ENCODE measurements around the gene DSCAML1. TPM values are rescaled to one million over a fixed set of nuclear protein-coding genes. Genes with fewer than 3 reads are reported as not detected.

DSCAML1 gene
- total and polyA plus RNA-seq, 2 of the 8 experiments (the other 6 are each of a cell fraction or from before 2014, with no cell fraction given) = 0.19 to 0.24 TPM

DNA sequence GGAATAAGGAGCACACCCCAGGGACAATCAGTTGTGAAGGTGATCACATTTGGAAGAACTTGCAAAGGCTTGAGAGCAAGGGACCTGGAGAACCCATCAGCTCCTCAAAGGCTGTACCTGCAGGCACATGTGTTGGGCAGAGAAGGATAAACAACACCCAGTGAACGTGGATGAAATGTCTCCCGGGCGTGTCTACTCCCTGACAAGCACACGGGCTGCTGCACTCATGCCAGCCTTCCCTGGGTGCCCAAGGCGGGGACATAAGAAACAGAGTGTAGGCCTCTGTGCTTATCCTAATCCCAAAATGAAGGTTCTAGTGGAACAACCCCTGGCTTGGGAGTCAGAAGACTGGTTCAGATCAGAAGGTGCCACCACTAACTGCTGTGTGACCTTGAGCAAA, 46.7 kb downstream of the DSCAML1 start (continued):
- TF ChIP-seq EZH2 (IDR thresholded peaks at IDR 0.05; ENCODE audit: low read depth, low read length, severe bottlenecking) (no peak), EGR1 (IDR thresholded peaks at IDR 0.05; ENCODE audit: borderline replicate concordance, low read depth, low read length) (no peak), SRF (IDR thresholded peaks at IDR 0.05; ENCODE audit: low read depth, low read length) (no peak), PHF8 (conservative IDR thresholded peaks at IDR 0.05; ENCODE audit: low read depth, low read length) (no peak), SP4 (IDR thresholded peaks at IDR 0.05; ENCODE audit: low read length) (no peak)
- TF ChIP-seq, protein P1, sequence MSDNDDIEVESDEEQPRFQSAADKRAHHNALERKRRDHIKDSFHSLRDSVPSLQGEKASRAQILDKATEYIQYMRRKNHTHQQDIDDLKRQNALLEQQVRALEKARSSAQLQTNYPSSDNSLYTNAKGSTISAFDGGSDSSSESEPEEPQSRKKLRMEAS (IDR thresholded peaks at IDR 0.05) = no peak

All from H1 (cell line).